ENCODE data around the gene KDSR. TPM values are rescaled to one million over a fixed set of nuclear protein-coding genes. Genes with fewer than 3 reads are reported as not detected.

KDSR gene
- total RNA-seq, 1 donor from 2014 or later: 38.7 TPM

GRCh38 chr18:63317982-63318888 is 48.8 kb downstream of the KDSR start:
- Mint-ChIP-seq H3K27me3 (peaks cover 37% of the 10 kb centered on the region), H3K36me3 (ENCODE audit: insufficient read depth) (no peaks in the 10 kb centered on the region), H3K27ac (peak overlapping the region; percentile 94), H3K9me3 (ENCODE audit: low read depth) (no peaks in the 10 kb centered on the region), H3K4me1 (ENCODE audit: low read depth) (peaks cover 18% of the 10 kb centered on the region), H3K4me3 (ENCODE audit: low read depth) (peak overlapping the region; percentile 90)
- TF ChIP-seq CTCF (IDR thresholded peaks at IDR 0.05; ENCODE audit: unreplicated experiment): peak; percentile 72
- DNase-seq (ENCODE audit: low spot score, unreplicated experiment): peak; percentile 45

DNA sequence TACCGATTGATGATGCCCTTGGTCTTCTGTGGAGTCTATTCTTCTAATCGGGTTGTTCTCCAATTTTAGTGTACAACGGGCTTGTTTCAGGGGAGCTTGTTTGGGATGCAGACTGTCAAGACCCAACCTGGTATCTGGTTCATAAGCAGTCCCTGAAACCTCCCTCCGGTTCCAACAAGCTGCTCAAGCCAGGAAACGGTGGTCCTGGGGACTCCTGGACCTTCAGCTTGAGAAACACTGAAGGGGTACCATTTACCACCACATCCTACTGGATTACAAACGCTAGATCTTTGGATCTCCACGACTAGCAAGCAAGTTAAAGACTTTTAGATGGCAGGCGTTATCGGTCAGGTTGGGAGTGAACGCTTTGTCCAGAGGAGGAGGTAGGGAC is 49.5 kb downstream of the KDSR start:
- DNase-seq (ENCODE audit: low spot score, unreplicated experiment): no peak
- Mint-ChIP-seq H3K4me3 (ENCODE audit: low read depth) (peak overlapping the region; percentile 74), H3K27ac (no peak overlapping the region), H3K4me1 (ENCODE audit: low read depth) (peaks cover 18% of the 10 kb centered on the region), H3K27me3 (peaks cover 37% of the 10 kb centered on the region), H3K36me3 (ENCODE audit: insufficient read depth) (no peaks in the 10 kb centered on the region), H3K9me3 (ENCODE audit: low read depth) (no peaks in the 10 kb centered on the region)
- TF ChIP-seq CTCF (IDR thresholded peaks at IDR 0.05; ENCODE audit: unreplicated experiment): no peak

GRCh38 chr18:63316612-63317555 is 50.1 kb downstream of the KDSR start:
- no peaks in the 10 kb centered on the region for H3K9me3 Mint-ChIP-seq (ENCODE audit: low read depth)
- H3K4me3 Mint-ChIP-seq (ENCODE audit: low read depth): peak overlapping the region; percentile 74
- no peak for DNase-seq (ENCODE audit: low spot score, unreplicated experiment)
- no peak for TF ChIP-seq CTCF (IDR thresholded peaks at IDR 0.05; ENCODE audit: unreplicated experiment)
- H3K4me1 Mint-ChIP-seq (ENCODE audit: low read depth): peaks cover 18% of the 10 kb centered on the region
- no peaks in the 10 kb centered on the region for H3K36me3 Mint-ChIP-seq (ENCODE audit: insufficient read depth)
- no peak overlapping the region for H3K27ac Mint-ChIP-seq
- peaks cover 37% of the 10 kb centered on the region for H3K27me3 Mint-ChIP-seq

- Mint-ChIP-seq H3K4me1 (ENCODE audit: low read depth) (peaks cover 15% of the 10 kb centered on the region), H3K4me3 (ENCODE audit: low read depth) (no peak overlapping the region), H3K27me3 (peaks cover 37% of the 10 kb centered on the region), H3K27ac (no peak overlapping the region), H3K9me3 (ENCODE audit: low read depth) (no peaks in the 10 kb centered on the region), H3K36me3 (ENCODE audit: insufficient read depth) (no peaks in the 10 kb centered on the region)
- no peak for DNase-seq (ENCODE audit: low spot score, unreplicated experiment)
- TF ChIP-seq CTCF (IDR thresholded peaks at IDR 0.05; ENCODE audit: unreplicated experiment): no peak
Observed at GRCh38 chr18:63315876-63316275, 51.1 kb downstream of the KDSR start.

DNA sequence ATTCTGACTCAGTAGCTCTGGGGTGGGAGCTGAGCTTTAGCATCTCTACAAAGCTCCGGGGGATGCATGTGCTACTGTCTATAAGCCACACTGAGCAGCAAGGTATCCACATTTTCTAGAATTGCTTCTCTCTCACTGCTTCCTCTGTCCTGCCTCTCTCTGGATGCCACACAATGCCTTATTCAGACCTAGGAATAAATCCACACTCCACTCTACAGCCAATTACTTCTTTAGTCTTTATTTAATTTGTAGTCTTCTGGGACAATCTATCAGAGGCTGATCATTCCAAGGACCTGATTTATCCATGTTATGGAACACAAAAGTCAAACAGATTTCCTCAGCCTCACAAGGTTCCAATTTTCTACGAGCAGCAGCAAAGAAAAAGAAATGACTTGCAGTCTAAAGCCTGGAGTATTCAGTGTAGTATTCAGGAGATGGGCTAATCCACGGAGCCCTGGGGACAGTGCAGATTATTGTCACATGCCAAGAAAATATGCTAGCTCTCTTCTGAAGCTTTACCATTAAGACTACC is 51.8 kb downstream of the KDSR start:
- no peaks in the 10 kb centered on the region for H3K9me3 Mint-ChIP-seq (ENCODE audit: low read depth)
- no peak for TF ChIP-seq CTCF (IDR thresholded peaks at IDR 0.05; ENCODE audit: unreplicated experiment)
- H3K36me3 Mint-ChIP-seq (ENCODE audit: insufficient read depth): no peaks in the 10 kb centered on the region
- H3K4me1 Mint-ChIP-seq (ENCODE audit: low read depth): peaks cover 15% of the 10 kb centered on the region
- peaks cover 40% of the 10 kb centered on the region for H3K27me3 Mint-ChIP-seq
- DNase-seq (ENCODE audit: low spot score, unreplicated experiment): no peak
- no peak overlapping the region for H3K4me3 Mint-ChIP-seq (ENCODE audit: low read depth)
- H3K27ac Mint-ChIP-seq: no peak overlapping the region
